Mammary microvascular endothelial cell (primary cell): ENCODE results near the gene PRELP. TPM values are rescaled to one million over a fixed set of nuclear protein-coding genes. Genes with fewer than 3 reads are reported as not detected.

Experiments used
- total RNA-seq: library from RNA; depleted of rRNA; stranded (reverse); fragments of >200 nt; gene quantifications from 2 replicates; pipeline ENCODE4 v1.2.3, GENCODE V29; 2015

The PRELP gene
- total RNA-seq, result 0.07 TPM in 1 of 2 replicates, not detected in the other

GRCh38 chr1:203475012-203475981 is at the start of gene PRELP:
Gene PRELP (plus strand): TSS chr1:203475806. CDS start chr1:203483185, 7,379 bp downstream.

GRCh38 chr1:203493901-203494300 is 18.3 kb downstream of the PRELP start, which contains the start of gene OPTC:
Gene OPTC (plus strand): TSS chr1:203494153. CDS start chr1:203496006, 1,853 bp downstream.

Other genes starting within 250 kb of the PRELP start
- gene CHIT1, start 246.1 kb upstream of the PRELP start, total RNA-seq, result not detected in 2 replicates
- 20.5 and 26.0 TPM in 2 replicates for gene BTG2, start 170.3 kb upstream of the PRELP start, total RNA-seq
- gene FMOD, start 124.7 kb upstream of the PRELP start, total RNA-seq, result 0.84 and 0.87 TPM in 2 replicates
- gene OPTC, start 18.3 kb downstream of the PRELP start, total RNA-seq, result not detected in 2 replicates
- 79.9 and 81.4 TPM in 2 replicates for gene ATP2B4, start 151.0 kb downstream of the PRELP start, total RNA-seq